SU-DHL-6 (cell line): ENCODE data around the gene FRY.

Experiments
- CTCF ChIP-seq: fragments of 200-600 bp; sonication (generic); IDR thresholded peaks from one replicate; pipeline ENCODE4 v1.5.1; 2017; ENCODE audit warnings: antibody characterized with exemption, mild to moderate bottlenecking, low read length, moderate library complexity; ENCODE audit not compliant: insufficient read depth, poor library complexity, severe bottlenecking
- EZH2phosphoT487 ChIP-seq: fragments of 200-600 bp; sonication (generic), shearing (Covaris generic); conservative IDR thresholded peaks from 2 replicates; pipeline ENCODE4 v1.6.1; 2018; ENCODE audit warnings: mild to moderate bottlenecking, antibody characterized with exemption, low read length, moderate library complexity, mixed read lengths

GRCh38 chr13:32147193-32147592, 115.6 kb downstream of the FRY start:
- TF ChIP-seq CTCF (no peak), EZH2phosphoT487 (no peak)
